ENCODE results near the gene ANAPC2.

The ANAPC2 gene

DNA sequence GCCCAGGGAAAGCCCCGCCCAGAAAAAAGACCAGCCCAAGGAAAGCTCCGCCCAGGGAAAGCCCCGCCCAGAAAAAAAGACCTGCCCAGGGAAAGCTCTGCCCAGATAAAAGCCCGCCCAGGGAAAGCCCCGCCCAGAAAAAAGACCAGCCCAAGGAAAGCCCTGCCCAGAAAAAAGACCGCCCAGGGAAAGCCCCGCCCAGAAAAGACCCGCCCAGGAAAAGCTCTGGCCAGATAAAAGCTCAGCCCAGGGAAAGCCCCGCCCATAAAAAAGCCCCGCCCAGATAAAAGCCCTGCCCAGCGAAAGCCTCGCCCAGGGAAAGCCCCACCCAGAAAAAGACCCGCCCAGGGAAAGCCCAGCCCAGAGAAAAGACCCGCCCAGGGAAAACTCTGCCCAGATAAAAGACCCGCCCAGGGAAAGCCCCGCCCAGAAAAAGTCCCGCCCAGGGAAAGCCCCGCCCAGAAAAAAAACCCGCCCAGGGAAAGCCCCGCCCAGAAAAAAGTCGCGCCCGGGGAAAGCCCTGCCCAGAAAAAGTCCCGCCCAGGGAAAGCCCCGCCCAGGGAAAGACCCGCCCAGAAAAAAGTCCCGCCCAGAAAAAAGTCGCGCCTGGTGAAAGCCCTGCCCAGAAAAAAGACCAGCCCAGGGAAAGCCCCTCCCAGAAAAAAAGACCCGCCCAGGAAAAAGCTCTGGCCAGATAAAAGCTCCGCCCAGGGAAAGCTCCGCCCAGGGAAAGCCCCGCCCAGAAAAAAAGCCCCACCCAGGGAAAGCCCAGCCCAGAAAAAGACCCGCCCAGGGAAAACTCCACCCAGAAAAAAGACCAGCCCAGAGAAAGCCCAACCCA is 37.5 kb downstream of the ANAPC2 start:
- H3K27me3 ChIP-seq (ENCODE audit: insufficient read depth, low read length) = peaks cover 25% of the 10 kb centered on the region
- no peaks in the 10 kb centered on the region for H3K4me1 ChIP-seq (ENCODE audit: insufficient read depth, low read length)
- H3K4me3 ChIP-seq (ENCODE audit: low read length) = no peak overlapping the region
- WGBS = 80% methylated on average over 34 of the region's 34 CpGs
- H3K9ac ChIP-seq (ENCODE audit: low read depth, low read length) = no peak overlapping the region
- H3K27ac ChIP-seq (ENCODE audit: low read depth, low read length) = no peak overlapping the region
- H3K9me3 ChIP-seq (ENCODE audit: insufficient read depth, low read depth, low read length) = no peaks in the 10 kb centered on the region
- H3K36me3 ChIP-seq (ENCODE audit: insufficient read depth, low read length) = no peaks in the 10 kb centered on the region

DNA sequence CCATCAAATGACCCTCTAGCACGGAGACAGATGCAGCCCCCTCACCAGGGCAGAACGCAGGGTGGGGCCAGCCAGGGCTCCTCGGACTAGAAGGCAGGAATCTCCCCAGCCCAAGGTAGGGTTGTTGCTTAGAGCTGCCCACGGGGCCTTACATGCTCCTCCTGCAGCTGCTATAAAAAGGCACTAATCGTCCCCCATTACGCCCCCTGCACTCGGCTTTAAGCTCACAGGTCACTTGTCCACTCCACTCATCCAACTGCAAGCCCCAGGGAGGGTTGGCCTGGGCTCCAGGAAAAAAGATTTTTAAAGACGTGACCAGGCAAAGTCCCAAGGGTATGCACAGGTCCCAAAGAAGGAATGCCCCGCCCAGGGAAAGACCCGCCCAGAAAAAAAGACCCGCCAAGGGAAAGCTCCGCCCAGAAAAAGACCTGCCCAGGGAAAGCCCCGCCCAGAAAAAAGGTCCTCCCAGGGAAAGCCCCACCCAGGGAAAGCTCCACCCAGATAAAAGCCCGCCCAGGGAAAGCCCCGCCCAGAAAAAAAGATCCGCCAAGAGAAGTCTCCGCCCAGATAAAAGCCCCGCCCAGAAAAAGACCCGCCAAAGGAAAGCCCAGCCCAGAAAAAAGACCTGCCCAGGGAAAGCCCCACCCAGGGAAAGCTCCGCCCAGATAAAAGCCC is 38.3 kb downstream of the ANAPC2 start:
- WGBS = 86% methylated on average over 20 of the region's 20 CpGs
- Histone ChIP-seq H3K36me3 (ENCODE audit: insufficient read depth, low read length) (no peaks in the 10 kb centered on the region), H3K4me1 (ENCODE audit: insufficient read depth, low read length) (no peaks in the 10 kb centered on the region), H3K27me3 (ENCODE audit: insufficient read depth, low read length) (peaks cover 20% of the 10 kb centered on the region), H3K9ac (ENCODE audit: low read depth, low read length) (no peak overlapping the region), H3K9me3 (ENCODE audit: insufficient read depth, low read depth, low read length) (no peaks in the 10 kb centered on the region), H3K27ac (ENCODE audit: low read depth, low read length) (no peak overlapping the region), H3K4me3 (ENCODE audit: low read length) (no peak overlapping the region)

- H3K27ac ChIP-seq (ENCODE audit: low read depth, low read length) = no peak overlapping the region
- WGBS = 85% methylated on average over 5 of the region's 5 CpGs
- H3K4me1 ChIP-seq (ENCODE audit: insufficient read depth, low read length) = no peaks in the 10 kb centered on the region
- H3K27me3 ChIP-seq (ENCODE audit: insufficient read depth, low read length) = peaks cover 15% of the 10 kb centered on the region
- H3K4me3 ChIP-seq (ENCODE audit: low read length) = no peak overlapping the region
- H3K36me3 ChIP-seq (ENCODE audit: insufficient read depth, low read length) = no peaks in the 10 kb centered on the region
- H3K9ac ChIP-seq (ENCODE audit: low read depth, low read length) = no peak overlapping the region
- no peaks in the 10 kb centered on the region for H3K9me3 ChIP-seq (ENCODE audit: insufficient read depth, low read depth, low read length)
These were observed 39.0 kb downstream of the ANAPC2 start for GRCh38 chr9:137149363-137149762.

DNA sequence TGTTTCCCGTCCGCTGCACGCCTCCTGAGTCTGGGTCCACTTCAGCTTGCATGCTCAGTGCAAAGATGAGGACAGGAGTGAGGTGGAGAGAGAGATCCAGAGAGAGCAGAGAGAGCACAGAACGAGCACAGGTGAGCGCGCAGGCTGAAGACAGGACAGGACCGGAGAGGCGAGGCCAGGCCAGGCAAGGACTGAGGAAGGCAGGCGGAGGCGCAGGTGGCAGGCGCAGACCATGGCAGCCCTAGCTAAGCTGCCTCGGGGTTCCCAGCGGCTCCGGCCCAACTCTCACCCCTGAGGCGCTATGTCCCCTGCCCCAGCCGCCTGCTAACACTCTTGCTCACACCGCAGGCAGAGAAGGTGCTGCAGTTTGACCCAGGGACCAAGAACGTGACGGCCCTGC is 39.7 kb downstream of the ANAPC2 start:
- 87% methylated on average over 19 of the region's 19 CpGs for WGBS
- H3K9ac ChIP-seq (ENCODE audit: low read depth, low read length) = no peak overlapping the region
- H3K4me1 ChIP-seq (ENCODE audit: insufficient read depth, low read length) = no peaks in the 10 kb centered on the region

DNA sequence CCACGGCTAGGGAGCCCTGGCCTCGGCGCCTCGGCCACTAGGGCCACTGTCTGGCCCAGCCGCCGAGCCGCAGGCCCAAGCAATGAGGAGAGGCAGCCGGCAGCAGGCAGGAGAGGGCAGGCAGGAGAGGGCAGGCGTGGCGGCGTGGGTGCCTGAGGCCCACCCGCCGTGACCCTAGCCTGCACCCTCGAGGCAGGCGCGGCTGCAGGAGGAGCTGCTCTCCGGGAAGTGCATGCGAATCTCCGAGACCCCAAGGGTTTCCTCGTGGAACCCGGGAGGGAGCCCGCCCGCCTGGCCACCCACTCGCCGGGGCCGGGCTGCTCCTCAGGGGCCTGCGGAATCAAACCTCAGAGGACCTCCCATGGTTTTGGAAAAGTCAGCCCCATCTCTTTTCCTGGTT is 40.1 kb downstream of the ANAPC2 start:
- no peaks in the 10 kb centered on the region for H3K4me1 ChIP-seq (ENCODE audit: insufficient read depth, low read length)
- H3K36me3 ChIP-seq (ENCODE audit: insufficient read depth, low read length) = no peaks in the 10 kb centered on the region
- 79% methylated on average over 27 of the region's 27 CpGs for WGBS
- H3K9ac ChIP-seq (ENCODE audit: low read depth, low read length) = no peak overlapping the region
- no peak overlapping the region for H3K4me3 ChIP-seq (ENCODE audit: low read length)
- no peak overlapping the region for H3K27ac ChIP-seq (ENCODE audit: low read depth, low read length)
- no peaks in the 10 kb centered on the region for H3K9me3 ChIP-seq (ENCODE audit: insufficient read depth, low read depth, low read length)
- H3K27me3 ChIP-seq (ENCODE audit: insufficient read depth, low read length) = peaks cover 24% of the 10 kb centered on the region

More for the DNA sequence above, 39.7 kb downstream of the ANAPC2 start:
- peaks cover 20% of the 10 kb centered on the region for H3K27me3 ChIP-seq (ENCODE audit: insufficient read depth, low read length)
- H3K36me3 ChIP-seq (ENCODE audit: insufficient read depth, low read length) = no peaks in the 10 kb centered on the region
- H3K27ac ChIP-seq (ENCODE audit: low read depth, low read length) = no peak overlapping the region
- no peaks in the 10 kb centered on the region for H3K9me3 ChIP-seq (ENCODE audit: insufficient read depth, low read depth, low read length)
- no peak overlapping the region for H3K4me3 ChIP-seq (ENCODE audit: low read length)

DNA sequence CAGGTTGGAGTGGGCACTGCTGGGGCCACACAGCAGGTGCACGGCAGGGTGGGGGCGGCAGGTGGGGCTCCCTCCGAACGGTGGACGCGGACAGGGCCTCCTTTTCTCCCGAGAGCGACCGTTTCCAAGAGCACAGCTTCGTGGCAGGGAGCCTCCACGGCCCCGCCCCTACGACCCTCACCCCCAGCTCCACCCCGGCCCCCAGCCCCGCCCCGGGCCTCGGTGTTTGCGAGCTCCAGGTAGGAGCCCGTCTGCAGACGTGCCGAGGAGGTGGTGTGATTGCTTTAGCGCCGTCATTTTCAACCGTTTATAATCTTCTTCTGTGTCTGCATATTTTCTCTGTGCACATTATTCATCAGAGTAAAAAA is 40.6 kb downstream of the ANAPC2 start:
- WGBS = 52% methylated on average over 23 of the region's 24 CpGs
- no peak overlapping the region for H3K4me3 ChIP-seq (ENCODE audit: low read length)
- no peaks in the 10 kb centered on the region for H3K4me1 ChIP-seq (ENCODE audit: insufficient read depth, low read length)
- peaks cover 29% of the 10 kb centered on the region for H3K27me3 ChIP-seq (ENCODE audit: insufficient read depth, low read length)
- H3K36me3 ChIP-seq (ENCODE audit: insufficient read depth, low read length) = no peaks in the 10 kb centered on the region
- H3K27ac ChIP-seq (ENCODE audit: low read depth, low read length) = no peak overlapping the region
- H3K9me3 ChIP-seq (ENCODE audit: insufficient read depth, low read depth, low read length) = no peaks in the 10 kb centered on the region
- no peak overlapping the region for H3K9ac ChIP-seq (ENCODE audit: low read depth, low read length)

DNA sequence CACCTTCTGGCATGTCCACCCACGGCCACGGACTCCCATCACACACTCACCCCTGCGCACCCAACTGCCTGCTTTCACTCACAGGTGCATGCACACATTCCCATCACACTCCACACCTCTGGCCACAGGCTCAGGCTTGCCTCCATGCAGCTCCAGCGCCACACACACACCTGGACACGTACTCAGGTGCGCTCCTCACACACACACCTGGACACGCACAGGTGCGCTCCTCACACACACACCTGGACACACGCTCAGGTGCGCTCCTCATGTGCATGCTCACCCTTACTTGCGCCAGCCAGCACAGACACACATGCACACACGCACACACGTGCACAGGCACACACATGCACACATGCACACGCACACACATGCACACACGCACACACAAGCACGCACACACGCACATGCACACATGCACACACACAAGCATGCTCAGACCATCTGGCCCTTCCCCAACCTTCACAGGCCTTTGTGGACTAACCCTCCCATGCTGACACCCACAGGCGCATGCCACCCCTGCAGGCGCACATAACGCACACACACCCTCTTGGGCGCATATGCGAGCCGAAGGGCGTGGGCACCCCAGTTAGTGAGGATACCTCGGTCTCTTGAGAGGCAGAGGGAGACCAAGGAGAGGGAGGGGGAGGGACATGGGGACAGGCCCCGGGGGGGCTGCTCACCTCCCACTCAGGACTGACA is 41.1 kb downstream of the ANAPC2 start:
- Histone ChIP-seq H3K27me3 (ENCODE audit: insufficient read depth, low read length) (peaks cover 34% of the 10 kb centered on the region), H3K36me3 (ENCODE audit: insufficient read depth, low read length) (no peaks in the 10 kb centered on the region), H3K9ac (ENCODE audit: low read depth, low read length) (no peak overlapping the region), H3K9me3 (ENCODE audit: insufficient read depth, low read depth, low read length) (no peaks in the 10 kb centered on the region), H3K27ac (ENCODE audit: low read depth, low read length) (no peak overlapping the region), H3K4me1 (ENCODE audit: insufficient read depth, low read length) (no peaks in the 10 kb centered on the region), H3K4me3 (ENCODE audit: low read length) (no peak overlapping the region)
- WGBS = 91% methylated on average over 26 of the region's 26 CpGs

- Histone ChIP-seq H3K27ac (ENCODE audit: low read depth, low read length) (no peak overlapping the region), H3K27me3 (ENCODE audit: insufficient read depth, low read length) (peaks cover 41% of the 10 kb centered on the region), H3K4me3 (ENCODE audit: low read length) (no peak overlapping the region), H3K36me3 (ENCODE audit: insufficient read depth, low read length) (no peaks in the 10 kb centered on the region), H3K9ac (ENCODE audit: low read depth, low read length) (no peak overlapping the region), H3K4me1 (ENCODE audit: insufficient read depth, low read length) (no peaks in the 10 kb centered on the region), H3K9me3 (ENCODE audit: insufficient read depth, low read depth, low read length) (no peaks in the 10 kb centered on the region)
- 81% methylated on average over 8 of the region's 9 CpGs for WGBS
These were observed 41.8 kb downstream of the ANAPC2 start for GRCh38 chr9:137146527-137146918.

- no peak overlapping the region for H3K9ac ChIP-seq (ENCODE audit: low read depth, low read length)
- no peak overlapping the region for H3K4me3 ChIP-seq (ENCODE audit: low read length)
- WGBS = 52% methylated on average over 49 of the region's 49 CpGs
- peaks cover 47% of the 10 kb centered on the region for H3K27me3 ChIP-seq (ENCODE audit: insufficient read depth, low read length)
- no peaks in the 10 kb centered on the region for H3K9me3 ChIP-seq (ENCODE audit: insufficient read depth, low read depth, low read length)
- H3K4me1 ChIP-seq (ENCODE audit: insufficient read depth, low read length) = no peaks in the 10 kb centered on the region
- H3K36me3 ChIP-seq (ENCODE audit: insufficient read depth, low read length) = no peaks in the 10 kb centered on the region
- H3K27ac ChIP-seq (ENCODE audit: low read depth, low read length) = no peak overlapping the region
These were observed 42.4 kb downstream of the ANAPC2 start for GRCh38 chr9:137145731-137146526.

DNA sequence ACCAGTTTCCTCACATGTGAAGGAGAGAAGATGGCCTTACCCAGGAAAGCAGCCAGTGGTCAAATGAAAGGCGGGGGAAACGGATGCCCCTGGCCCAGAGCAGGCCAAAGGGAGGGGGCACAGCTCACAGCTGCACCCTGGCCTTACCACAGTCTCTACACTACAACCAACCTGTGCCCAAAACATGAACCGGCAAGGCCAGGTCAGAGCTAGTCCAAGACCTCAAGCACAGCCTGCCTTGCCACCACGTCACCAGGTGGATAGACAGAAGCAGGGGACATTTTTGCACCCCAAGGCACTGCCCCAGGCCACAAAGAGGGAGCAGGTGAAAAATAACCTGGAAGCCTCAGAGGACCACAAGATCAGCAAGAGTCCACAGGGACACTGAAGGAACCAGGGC is 44.9 kb downstream of the ANAPC2 start:
- WGBS = 55% methylated on average over 4 of the region's 4 CpGs
- Histone ChIP-seq H3K4me3 (ENCODE audit: low read length) (no peak overlapping the region), H3K27ac (ENCODE audit: low read depth, low read length) (no peak overlapping the region), H3K9me3 (ENCODE audit: insufficient read depth, low read depth, low read length) (no peaks in the 10 kb centered on the region), H3K36me3 (ENCODE audit: insufficient read depth, low read length) (no peaks in the 10 kb centered on the region), H3K27me3 (ENCODE audit: insufficient read depth, low read length) (peaks cover 72% of the 10 kb centered on the region), H3K4me1 (ENCODE audit: insufficient read depth, low read length) (no peaks in the 10 kb centered on the region), H3K9ac (ENCODE audit: low read depth, low read length) (no peak overlapping the region)
